SK-N-SH (cell line): ENCODE results near the gene NAT8L. TPM values are rescaled to one million over a fixed set of nuclear protein-coding genes. Genes with fewer than 3 reads are reported as not detected.

Experiments
- CTCF ChIA-PET: fragments of 300-600, 350-600 bp; formaldehyde crosslinking; extraction: SDS; loops from one replicate; lab custom pipeline; 2021; lab: Yijun Ruan, JAX
- POLR2A ChIA-PET: fragments of 350-600 bp; sonication (Branson Sonifier 250); formaldehyde crosslinking; extraction: SDS; loops from one replicate; lab custom pipeline; 2020; ENCODE audit warnings: antibody characterized with exemption, inconsistent platforms; lab: Yijun Ruan, JAX
- DNase-seq: peaks from one replicate; pipeline ENCODE4 v3.0.0; 2012
- H2AFZ ChIP-seq: fragments of 200-600 bp; sonication (generic); 2 replicates; pipeline ENCODE4 v1.8.1; 2016; ENCODE audit warnings: antibody characterized with exemption, mild to moderate bottlenecking, low read depth
- H3F3A ChIP-seq: fragments of 200-600 bp; sonication (generic); replicated peaks from 2 replicates; pipeline ENCODE3; 2016; ENCODE audit warnings: antibody characterized with exemption, mild to moderate bottlenecking; ENCODE audit not compliant: insufficient read depth
- H3K27ac ChIP-seq, 2 experiments: fragments of 200-500 bp in 1 of 2; fragments of 200-600 bp in 1 of 2; sonication (Bioruptor generic) in 1 of 2; sonication (generic), shearing (Covaris generic) in 1 of 2; 2 replicates each; pipeline versions ENCODE4 v1.5.1 to v1.6.1; 2014 to 2016; ENCODE audit warnings: low read depth in 2 of 2, inconsistent platforms in 1 of 2, low read length in 1 of 2, mild to moderate bottlenecking in 1 of 2, mixed read lengths in 1 of 2
- H3K27me3 ChIP-seq: fragments of 200-600 bp; sonication (generic), shearing (Covaris generic); 2 replicates; pipeline ENCODE4 v1.6.1; 2016; ENCODE audit warnings: mixed run types; ENCODE audit not compliant: insufficient read depth
- H3K36me3 ChIP-seq, 2 experiments: fragments of 200-500 bp in 1 of 2; fragments of 200-600 bp in 1 of 2; sonication (Bioruptor generic) in 1 of 2; sonication (generic) in 1 of 2; replicated peaks in 1 of 2; 2 replicates each; pipeline versions ENCODE3 to v1.5.1; 2014 to 2016; ENCODE audit warnings: low read length in 1 of 2, mild to moderate bottlenecking in 1 of 2; ENCODE audit not compliant: insufficient read depth in 2 of 2, control insufficient read depth in 1 of 2
- H3K4me1 ChIP-seq, 2 experiments: fragments of 200-500 bp in 1 of 2; fragments of 200-600 bp in 1 of 2; sonication (Bioruptor generic) in 1 of 2; sonication (generic), shearing (Covaris generic) in 1 of 2; 2 replicates each; pipeline versions ENCODE4 v1.5.1 to v1.6.1; 2014 to 2016; ENCODE audit warnings: low read depth in 1 of 2, low read length in 1 of 2, mixed run types in 1 of 2; ENCODE audit not compliant: insufficient read depth in 2 of 2, control insufficient read depth in 1 of 2
- H3K4me2 ChIP-seq: fragments of 200-600 bp; sonication (generic), shearing (Covaris generic); 2 replicates; pipeline ENCODE4 v1.6.1; 2017; ENCODE audit warnings: mixed run types
- H3K4me3 ChIP-seq, 2 experiments: fragments of 200-500 bp in 1 of 2; fragments of 200-600 bp in 1 of 2; sonication (Bioruptor generic) in 1 of 2; sonication (generic), shearing (Covaris generic) in 1 of 2; 2 replicates each; pipeline versions ENCODE4 v1.5.1 to v1.8.1; 2014 to 2016; ENCODE audit warnings: low read depth in 2 of 2, inconsistent platforms in 1 of 2, low read length in 1 of 2, mild to moderate bottlenecking in 1 of 2, mixed read lengths in 1 of 2, moderate library complexity in 1 of 2
- H3K79me2 ChIP-seq: fragments of 200-600 bp; sonication (generic); 2 replicates; pipeline ENCODE4 v1.8.1; 2017; ENCODE audit warnings: mild to moderate bottlenecking; ENCODE audit not compliant: insufficient read depth
- H3K9ac ChIP-seq: fragments of 200-600 bp; sonication (generic); 2 replicates; pipeline ENCODE4 v1.6.1; 2017; ENCODE audit warnings: mixed run types
- H3K9me2 ChIP-seq: fragments of 200-600 bp; sonication (generic); 2 replicates; pipeline ENCODE4 v1.6.1; 2017; ENCODE audit warnings: mixed run types
- H3K9me3 ChIP-seq: fragments of 200-600 bp; sonication (generic); 2 replicates; pipeline ENCODE4 v1.6.1; 2017; ENCODE audit warnings: mixed run types, mild to moderate bottlenecking, moderate library complexity
- H4K20me1 ChIP-seq: fragments of 200-600 bp; sonication (generic); 2 replicates; pipeline ENCODE4 v1.6.1; 2017; ENCODE audit warnings: mild to moderate bottlenecking, mixed run types; ENCODE audit not compliant: insufficient read depth
- CTCF ChIP-seq: fragments of 200-600 bp; sonication (generic); IDR thresholded peaks from 2 replicates; pipeline ENCODE4 v1.6.1; 2017; ENCODE audit warnings: antibody characterized with exemption, mild to moderate bottlenecking, moderate library complexity
- ELF1 ChIP-seq: IDR thresholded peaks from 2 replicates; pipeline ENCODE4 v1.4.0; 2012
- EP300 ChIP-seq, 2 experiments: IDR thresholded peaks; 2 replicates each; pipeline versions ENCODE4 v1.4.0 to v1.6.1; 2012; ENCODE audit warnings: borderline replicate concordance in 1 of 2, low read depth in 1 of 2, low read length in 1 of 2
- EZH2phosphoT487 ChIP-seq: fragments of 200-600 bp; sonication (generic); IDR thresholded peaks from 2 replicates; pipeline ENCODE4 v1.6.1; 2017; ENCODE audit warnings: low read depth, mixed run types, mild to moderate bottlenecking, antibody characterized with exemption, moderate library complexity, borderline replicate concordance
- FOSL2 ChIP-seq: IDR thresholded peaks from 2 replicates; pipeline ENCODE4 v1.4.0; 2012; ENCODE audit warnings: low read depth, mild to moderate bottlenecking, moderate library complexity, borderline replicate concordance
- FOXJ3 ChIP-seq: sonication (generic); formaldehyde crosslinking; IDR thresholded peaks from 2 replicates; pipeline ENCODE4 v1.5.1; 2020; ENCODE audit warnings: mild to moderate bottlenecking, missing genetic modification reagents
- FOXM1 ChIP-seq: IDR thresholded peaks from 2 replicates; pipeline ENCODE4 v1.4.0; 2012; ENCODE audit warnings: low read depth, mild to moderate bottlenecking
- GABPA ChIP-seq: IDR thresholded peaks from 2 replicates; pipeline ENCODE4 v1.4.0; 2012; ENCODE audit warnings: low read depth, mild to moderate bottlenecking
- GATA2 ChIP-seq: sonication (generic); formaldehyde crosslinking; IDR thresholded peaks from 2 replicates; pipeline ENCODE4 v1.5.0; 2020; ENCODE audit warnings: mild to moderate bottlenecking, missing genetic modification reagents
- MXI1 ChIP-seq: IDR thresholded peaks from 2 replicates; pipeline ENCODE4 v1.6.1; 2012; ENCODE audit warnings: mild to moderate bottlenecking, low read depth, low read length, improper control_type of control experiment
- NFIC ChIP-seq: IDR thresholded peaks from 2 replicates; pipeline ENCODE4 v1.4.0; 2012; ENCODE audit warnings: borderline replicate concordance
- NRF1 ChIP-seq: IDR thresholded peaks from 2 replicates; pipeline ENCODE4 v1.6.1; 2012; ENCODE audit warnings: low read depth, mild to moderate bottlenecking, low read length
- PBX3 ChIP-seq: IDR thresholded peaks from 2 replicates; pipeline ENCODE4; 2012
- POLR2AphosphoS5 ChIP-seq: IDR thresholded peaks from 2 replicates; pipeline ENCODE4 v1.6.1; 2012; ENCODE audit warnings: low read depth, low read length
- RAD21 ChIP-seq: IDR thresholded peaks from 2 replicates; pipeline ENCODE4 v1.6.1; 2012; ENCODE audit warnings: mild to moderate bottlenecking, low read length
- RXRA ChIP-seq: IDR thresholded peaks from 2 replicates; pipeline ENCODE4 v1.4.0; 2012; ENCODE audit warnings: low read depth, mild to moderate bottlenecking, borderline replicate concordance
- SIN3A ChIP-seq: IDR thresholded peaks from 2 replicates; pipeline ENCODE4 v1.6.1; 2012; ENCODE audit warnings: low read depth, mild to moderate bottlenecking, low read length, moderate library complexity, borderline replicate concordance
- SMC3 ChIP-seq: IDR thresholded peaks from 2 replicates; pipeline ENCODE4 v1.6.1; 2012; ENCODE audit warnings: low read depth, low read length, improper control_type of control experiment
- TCF12 ChIP-seq: IDR thresholded peaks from 2 replicates; pipeline ENCODE4 v1.4.0; 2012
- TEAD4 ChIP-seq: IDR thresholded peaks from 2 replicates; pipeline ENCODE4 v1.4.0; 2012; ENCODE audit warnings: mild to moderate bottlenecking, borderline replicate concordance; ENCODE audit not compliant: insufficient read depth
- USF1 ChIP-seq: IDR thresholded peaks from 2 replicates; pipeline ENCODE4 v1.4.0; 2012; ENCODE audit warnings: low read depth, borderline replicate concordance
- WGBS: methylation state at CpG from one replicate; pipeline ENCODE4 v1.1.6; 2017; ENCODE audit warnings: low lambda C conversion rate; 5-methylcytosine and 5-hydroxymethylcytosine counted together
- polyA plus RNA-seq, 3 experiments: library from polyadenylated mRNA; depleted of rRNA; stranded (reverse); fragments of >200 nt; gene quantifications; 2 replicates each; pipeline ENCODE4 v1.2.3, GENCODE V29; 2012

NAT8L gene
- polyA plus RNA-seq, 1 of the 3 experiments (the other 2 are of a cell fraction), result 0.43 TPM

GRCh38 chr4:2080429-2081300 lies 21.5 kb downstream of the NAT8L start:
- WGBS, result 57% methylated on average over 7 of the region's 19 CpGs
- CTCF ChIA-PET, result interaction anchor here (1.5 kb wide), 1 partner anchor 34 kb away, joined by 3 read pairs; no protein-coding TSS in a partner anchor

GRCh38 chr4:2081540-2081939 lies 22.4 kb downstream of the NAT8L start:
- no peak overlapping the region for H3K27ac ChIP-seq
- H4K20me1 ChIP-seq, result no peaks in the 10 kb centered on the region
- no peaks in the 10 kb centered on the region for H3K36me3 ChIP-seq
- no peaks in the 10 kb centered on the region for H3K27me3 ChIP-seq
- no peak overlapping the region for H3K4me3 ChIP-seq
- CTCF ChIA-PET, result interaction anchor here (1.5 kb wide), 1 partner anchor 33 kb away, joined by 3 read pairs; no protein-coding TSS in a partner anchor
- no peaks in the 10 kb centered on the region for H3K4me1 ChIP-seq
- no peaks in the 10 kb centered on the region for H3K9me3 ChIP-seq
- no peaks in the 10 kb centered on the region for H3F3A ChIP-seq
- H3K79me2 ChIP-seq, result no peaks in the 10 kb centered on the region
- no peaks in the 10 kb centered on the region for H3K9me2 ChIP-seq
- 69% methylated on average over 9 of the region's 10 CpGs for whole genome bisulfite sequencing
- no peak overlapping the region for H3K9ac ChIP-seq
- no peak overlapping the region for H2AFZ ChIP-seq
- POLR2A ChIA-PET, result no interaction called here
- DNase-seq, result no peak
- no peak overlapping the region for H3K4me2 ChIP-seq
- TF ChIP-seq EP300 (IDR thresholded peaks at IDR 0.05; ENCODE audit: borderline replicate concordance in 1 of 2, low read depth in 1 of 2, low read length in 1 of 2), result no peak
- no peak for TF ChIP-seq SIN3A
- TF ChIP-seq FOSL2, result no peak
- no peak for TF ChIP-seq SMC3
- TF ChIP-seq POLR2AphosphoS5, result no peak
- TF ChIP-seq ELF1, result no peak
- no peak for TF ChIP-seq TCF12
- TF ChIP-seq GATA2 (CRISPR knock-in tag), result no peak
- no peak for TF ChIP-seq TEAD4
- no peak for TF ChIP-seq USF1
- TF ChIP-seq EZH2phosphoT487, result no peak
- TF ChIP-seq GABPA, result no peak
- TF ChIP-seq MXI1, result no peak
- TF ChIP-seq NFIC, result no peak
- no peak for TF ChIP-seq RXRA
- TF ChIP-seq PBX3, result no peak
- TF ChIP-seq NRF1, result no peak
- no peak for TF ChIP-seq FOXJ3

More at GRCh38 chr4:2080429-2081300, 21.5 kb downstream of the NAT8L start:
- Histone ChIP-seq H2AFZ (no peak overlapping the region), H4K20me1 (no peaks in the 10 kb centered on the region), H3K79me2 (no peaks in the 10 kb centered on the region), H3K4me2 (no peak overlapping the region), H3K9me2 (no peaks in the 10 kb centered on the region), H3K27ac (no peak overlapping the region), H3K9ac (no peak overlapping the region), H3K36me3 (no peaks in the 10 kb centered on the region), H3K4me3 (no peak overlapping the region), H3K27me3 (no peaks in the 10 kb centered on the region), H3F3A (no peaks in the 10 kb centered on the region), H3K4me1 (no peaks in the 10 kb centered on the region), H3K9me3 (no peaks in the 10 kb centered on the region)
- DNase-seq, result no peak
- TF ChIP-seq FOXM1, result no peak
- TF ChIP-seq RAD21, result no peak
- no peak for TF ChIP-seq EZH2phosphoT487
- no peak for TF ChIP-seq CTCF
- POLR2A ChIA-PET, result no interaction called here
